Keratinocyte (primary cell): ENCODE measurements around the gene LHFPL6. TPM values are rescaled to one million over a fixed set of nuclear protein-coding genes. Genes with fewer than 3 reads are reported as not detected.

Experiments used
- DNase-seq: peaks from one replicate; pipeline ENCODE4 v3.0.0-alpha.2; 2011; ENCODE audit warnings: low read depth, missing footprints, low spot score
- FAIRE-seq: peaks from 2 replicates; lab custom pipeline; 2011; peaks lifted over from hg19 to GRCh38; lab: Jason Lieb, UNC
- H2AFZ ChIP-seq: 2 replicates; pipeline ENCODE4 v1.6.0; 2012; ENCODE audit warnings: low read length, control low read depth, inconsistent platforms; ENCODE audit not compliant: control insufficient read depth
- H3K27ac ChIP-seq: 2 replicates; pipeline ENCODE4 v1.5.1; 2011; ENCODE audit warnings: low read length; ENCODE audit not compliant: control insufficient read depth, insufficient read depth
- H3K27me3 ChIP-seq: 3 replicates; pipeline ENCODE4 v1.6.0; 2011; ENCODE audit warnings: low read length; ENCODE audit not compliant: control insufficient read depth, insufficient read depth; ENCODE audit errors: extremely low read depth
- H3K36me3 ChIP-seq, 2 experiments: 2 replicates in 1 of 2; 3 replicates in 1 of 2; pipeline ENCODE4 v1.5.1; 2011; ENCODE audit warnings: low read length in 2 of 2, mild to moderate bottlenecking in 1 of 2; ENCODE audit not compliant: control insufficient read depth in 2 of 2, insufficient read depth in 2 of 2; ENCODE audit errors: extremely low read depth in 1 of 2
- H3K4me1 ChIP-seq: 3 replicates; pipeline ENCODE4 v1.5.1; 2011; ENCODE audit warnings: low read length; ENCODE audit not compliant: control insufficient read depth, insufficient read depth; ENCODE audit errors: extremely low read depth
- H3K4me2 ChIP-seq: 3 replicates; pipeline ENCODE4 v1.6.0; 2011; ENCODE audit warnings: low read depth, low read length; ENCODE audit not compliant: control insufficient read depth, insufficient read depth; ENCODE audit errors: extremely low read depth
- H3K4me3 ChIP-seq, 3 experiments: fragments of 200-600 bp in 1 of 3; sonication (generic) in 1 of 3; 2 replicates in 2 of 3; 3 replicates in 1 of 3; pipeline ENCODE4 v1.5.1; 2011 to 2016; ENCODE audit warnings: low read length in 3 of 3, mild to moderate bottlenecking in 3 of 3, control low read depth in 2 of 3, inconsistent platforms in 1 of 3, low read depth in 1 of 3, mixed read lengths in 1 of 3, mixed run types in 1 of 3, moderate library complexity in 1 of 3; ENCODE audit not compliant: control insufficient read depth in 2 of 3, insufficient read depth in 2 of 3; ENCODE audit errors: extremely low read depth in 1 of 3
- H3K79me2 ChIP-seq: 2 replicates; pipeline ENCODE4 v1.6.0; 2012; ENCODE audit warnings: low read length; ENCODE audit not compliant: control insufficient read depth, insufficient read depth
- H3K9ac ChIP-seq: 3 replicates; pipeline ENCODE4 v1.6.0; 2011; ENCODE audit warnings: low read length; ENCODE audit not compliant: control insufficient read depth, insufficient read depth; ENCODE audit errors: extremely low read depth
- H3K9me1 ChIP-seq: 3 replicates; pipeline ENCODE4 v1.6.0; 2011; ENCODE audit warnings: low read length; ENCODE audit not compliant: control insufficient read depth, insufficient read depth; ENCODE audit errors: extremely low read depth
- H3K9me3 ChIP-seq: 2 replicates; pipeline ENCODE4 v1.5.1; 2012; ENCODE audit warnings: low read depth, low read length; ENCODE audit not compliant: control insufficient read depth
- H4K20me1 ChIP-seq: 3 replicates; pipeline ENCODE4 v1.6.0; 2011; ENCODE audit warnings: low read length; ENCODE audit not compliant: control insufficient read depth, insufficient read depth; ENCODE audit errors: extremely low read depth
- EZH2 ChIP-seq: IDR thresholded peaks from one replicate; pipeline ENCODE4 v1.6.1; 2012; ENCODE audit warnings: inconsistent platforms, mild to moderate bottlenecking, low read length, moderate library complexity
- dilution Hi-C: fragments of 300-500 bp; cut with MboI; formaldehyde crosslinking; loops from one replicate; pipeline ENCODE4 v1.7.0; 2020; ENCODE audit warnings: low sequenced_read_pairs; ENCODE audit not compliant: extremely low pct_ligation_motif_present
- polyA plus RNA-seq, 5 experiments: library from polyadenylated mRNA; depleted of rRNA in 3 of 5; stranded (reverse) in 3 of 5; stranded (forward) in 1 of 5; unstranded in 1 of 5; fragments of >200 nt; gene quantifications; 1 replicate in 1 of 5; 2 replicates in 3 of 5; 3 replicates in 1 of 5; pipeline versions ENCODE4 v1.2.1 to v1.2.3, GENCODE V29; 2011 to 2012; ENCODE audit warnings: missing spikeins in 2 of 5, low read depth in 1 of 5, low replicate concordance in 1 of 5
- TF ChIP-seq, protein P1 (sequence below), 3 experiments: IDR thresholded peaks in 1 of 3; conservative IDR thresholded peaks in 1 of 3; optimal IDR thresholded peaks in 1 of 3; 2 replicates in 2 of 3; 3 replicates in 1 of 3; pipeline versions ENCODE3 to v1.5.1; 2011; ENCODE audit warnings: low read length in 3 of 3, mild to moderate bottlenecking in 3 of 3, moderate library complexity in 2 of 3, control low read depth in 1 of 3, inconsistent platforms in 1 of 3; ENCODE audit not compliant: insufficient read depth in 2 of 3; ENCODE audit errors: extremely low read depth in 1 of 3

LHFPL6 gene
- polyA plus RNA-seq, 1 donor (not counting 4 experiments of a cell fraction or from before 2014, with no cell fraction given): 15.8 TPM

- no peak overlapping the region for H3K4me3 ChIP-seq
- H3K9me1 ChIP-seq: no peaks in the 10 kb centered on the region
- no peak overlapping the region for H3K4me2 ChIP-seq
- H3K36me3 ChIP-seq: no peaks in the 10 kb centered on the region
- no peak overlapping the region for H3K27ac ChIP-seq
- FAIRE-seq (peak; percentile 58), DNase-seq (peak; percentile 17)
- no peaks in the 10 kb centered on the region for H4K20me1 ChIP-seq
- peaks cover 3% of the 10 kb centered on the region for H3K4me1 ChIP-seq
- H2AFZ ChIP-seq: no peak overlapping the region
- no peaks in the 10 kb centered on the region for H3K27me3 ChIP-seq
- dilution Hi-C loops: no loop called here
- no peaks in the 10 kb centered on the region for H3K9me3 ChIP-seq
- H3K9ac ChIP-seq: no peak overlapping the region
- TF ChIP-seq, protein P1, sequence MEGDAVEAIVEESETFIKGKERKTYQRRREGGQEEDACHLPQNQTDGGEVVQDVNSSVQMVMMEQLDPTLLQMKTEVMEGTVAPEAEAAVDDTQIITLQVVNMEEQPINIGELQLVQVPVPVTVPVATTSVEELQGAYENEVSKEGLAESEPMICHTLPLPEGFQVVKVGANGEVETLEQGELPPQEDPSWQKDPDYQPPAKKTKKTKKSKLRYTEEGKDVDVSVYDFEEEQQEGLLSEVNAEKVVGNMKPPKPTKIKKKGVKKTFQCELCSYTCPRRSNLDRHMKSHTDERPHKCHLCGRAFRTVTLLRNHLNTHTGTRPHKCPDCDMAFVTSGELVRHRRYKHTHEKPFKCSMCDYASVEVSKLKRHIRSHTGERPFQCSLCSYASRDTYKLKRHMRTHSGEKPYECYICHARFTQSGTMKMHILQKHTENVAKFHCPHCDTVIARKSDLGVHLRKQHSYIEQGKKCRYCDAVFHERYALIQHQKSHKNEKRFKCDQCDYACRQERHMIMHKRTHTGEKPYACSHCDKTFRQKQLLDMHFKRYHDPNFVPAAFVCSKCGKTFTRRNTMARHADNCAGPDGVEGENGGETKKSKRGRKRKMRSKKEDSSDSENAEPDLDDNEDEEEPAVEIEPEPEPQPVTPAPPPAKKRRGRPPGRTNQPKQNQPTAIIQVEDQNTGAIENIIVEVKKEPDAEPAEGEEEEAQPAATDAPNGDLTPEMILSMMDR (optimal IDR thresholded peaks at IDR 0.05 in 1 of 3, IDR thresholded peaks at IDR 0.05 in 1 of 3, conservative IDR thresholded peaks at IDR 0.05 in 1 of 3; ENCODE audit: extremely low read depth in 1 of 3, insufficient read depth in 2 of 3, low read length in 3 of 3): peak; percentile 0 to 39 (median 36)
- TF ChIP-seq EZH2: no peak
- no peaks in the 10 kb centered on the region for H3K79me2 ChIP-seq
These were observed 196.3 kb downstream of the LHFPL6 start for GRCh38 chr13:39406688-39407087.

GRCh38 chr13:39405596-39406205, 197.3 kb downstream of the LHFPL6 start:
- Histone ChIP-seq H3K9me3 (no peaks in the 10 kb centered on the region), H3K4me2 (no peak overlapping the region), H3K79me2 (no peaks in the 10 kb centered on the region), H3K36me3 (no peaks in the 10 kb centered on the region), H3K9ac (no peak overlapping the region), H3K27me3 (no peaks in the 10 kb centered on the region), H3K4me1 (peaks cover 3% of the 10 kb centered on the region), H3K27ac (no peak overlapping the region), H2AFZ (no peak overlapping the region), H3K9me1 (no peaks in the 10 kb centered on the region), H4K20me1 (no peaks in the 10 kb centered on the region), H3K4me3 (no peak overlapping the region)
- DNase-seq (no peak), FAIRE-seq (no peak)
- TF ChIP-seq, protein P1 (optimal IDR thresholded peaks at IDR 0.05 in 1 of 3, IDR thresholded peaks at IDR 0.05 in 1 of 3, conservative IDR thresholded peaks at IDR 0.05 in 1 of 3; ENCODE audit: extremely low read depth in 1 of 3, insufficient read depth in 2 of 3, low read length in 3 of 3): no peak
- TF ChIP-seq EZH2: no peak
- dilution Hi-C loops: no loop called here
